GM20431 (cell line): Measurements from ENCODE around the gene TANGO6.
"Not testable (repeated sequence)": the region's sequence is repeated elsewhere in the genome, so short reads cannot be mapped to it uniquely, and the experiment has no call there.

Experiments
- in situ Hi-C: fragments of 300-500 bp; cut with MseI, MboI; formaldehyde crosslinking; loops from one replicate; pipeline ENCODE4 v1.15.0; 2020; ENCODE audit warnings: low sequenced_read_pairs; ENCODE audit not compliant: unreplicated experiment

Gene TANGO6

GRCh38 chr16:69037373-69038160 lies 194.2 kb downstream of the TANGO6 start:
- in situ Hi-C loops: no loop called here

DNA sequence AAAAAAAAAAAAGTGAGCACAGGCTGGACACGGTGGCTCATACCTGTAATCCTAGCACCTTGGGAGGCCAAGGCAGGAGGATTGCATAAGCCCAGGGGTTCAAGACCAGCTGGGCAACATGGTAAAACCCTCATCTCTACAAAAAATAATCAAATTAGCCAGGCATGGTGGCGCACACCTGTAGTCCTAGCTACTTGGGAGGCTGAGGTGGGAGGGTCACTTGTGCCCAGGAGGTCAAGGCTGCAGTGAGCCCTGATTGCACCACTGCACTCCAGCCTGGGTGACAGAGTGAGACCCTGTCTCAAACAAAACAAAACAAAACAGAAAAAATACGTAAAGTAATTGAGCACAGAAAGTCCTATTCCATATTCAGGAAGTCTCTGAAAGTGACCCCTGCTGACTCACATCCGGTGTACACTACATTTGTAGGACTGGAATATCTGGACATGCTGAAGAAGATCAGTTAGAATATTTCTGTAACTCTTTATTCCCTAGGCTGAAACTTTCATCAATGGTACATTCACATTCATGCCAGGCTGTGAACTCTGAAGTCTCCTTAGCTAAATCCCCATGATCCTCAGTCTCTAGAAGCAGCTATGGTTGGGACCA lies 196.1 kb downstream of the TANGO6 start:
- in situ Hi-C loops: no loop called here

- in situ Hi-C loops: no loop called here
Measured at GRCh38 chr16:69040144-69040909, 197.0 kb downstream of the TANGO6 start.

DNA sequence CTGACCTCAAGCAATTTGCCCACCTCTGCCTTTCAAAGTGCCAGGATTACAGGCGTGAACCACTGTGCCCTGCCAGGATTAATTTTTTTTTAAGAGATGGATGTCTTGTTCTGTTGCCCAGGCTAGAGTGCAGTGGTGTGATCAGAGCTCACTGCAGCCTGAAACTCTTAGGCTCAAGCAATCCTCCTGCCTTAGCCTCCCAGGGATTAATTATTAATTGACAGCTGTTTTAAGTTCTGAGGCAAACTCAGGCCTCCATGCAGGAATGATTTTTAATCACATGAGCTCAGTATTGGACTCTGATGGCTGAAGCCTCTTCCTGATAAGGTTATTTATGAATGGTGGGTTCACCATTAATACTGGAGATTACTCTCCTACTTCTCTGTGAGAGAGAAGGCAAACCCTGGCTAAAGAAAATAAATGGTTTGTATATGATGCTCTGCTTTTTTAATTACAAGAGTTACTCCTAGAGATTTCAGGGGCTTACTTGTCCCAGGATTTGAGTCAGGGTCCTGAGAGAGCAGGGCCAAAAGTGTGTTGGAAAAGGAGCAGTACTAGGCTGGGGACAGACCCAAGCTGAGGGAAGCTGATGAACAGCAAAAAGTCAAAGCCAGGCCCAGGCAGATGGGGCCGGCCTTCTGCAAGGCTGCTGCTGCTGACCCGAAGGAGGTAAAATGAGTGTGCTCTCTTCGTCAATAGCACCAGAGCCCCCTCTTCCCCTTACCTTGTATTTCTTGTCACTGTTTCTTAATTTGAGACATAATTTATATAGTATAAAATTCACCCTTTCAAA lies 205.2 kb downstream of the TANGO6 start:
- in situ Hi-C loops: no loop called here

GRCh38 chr16:69049146-69049545 lies 205.8 kb downstream of the TANGO6 start:
- in situ Hi-C loops: no loop called here

DNA sequence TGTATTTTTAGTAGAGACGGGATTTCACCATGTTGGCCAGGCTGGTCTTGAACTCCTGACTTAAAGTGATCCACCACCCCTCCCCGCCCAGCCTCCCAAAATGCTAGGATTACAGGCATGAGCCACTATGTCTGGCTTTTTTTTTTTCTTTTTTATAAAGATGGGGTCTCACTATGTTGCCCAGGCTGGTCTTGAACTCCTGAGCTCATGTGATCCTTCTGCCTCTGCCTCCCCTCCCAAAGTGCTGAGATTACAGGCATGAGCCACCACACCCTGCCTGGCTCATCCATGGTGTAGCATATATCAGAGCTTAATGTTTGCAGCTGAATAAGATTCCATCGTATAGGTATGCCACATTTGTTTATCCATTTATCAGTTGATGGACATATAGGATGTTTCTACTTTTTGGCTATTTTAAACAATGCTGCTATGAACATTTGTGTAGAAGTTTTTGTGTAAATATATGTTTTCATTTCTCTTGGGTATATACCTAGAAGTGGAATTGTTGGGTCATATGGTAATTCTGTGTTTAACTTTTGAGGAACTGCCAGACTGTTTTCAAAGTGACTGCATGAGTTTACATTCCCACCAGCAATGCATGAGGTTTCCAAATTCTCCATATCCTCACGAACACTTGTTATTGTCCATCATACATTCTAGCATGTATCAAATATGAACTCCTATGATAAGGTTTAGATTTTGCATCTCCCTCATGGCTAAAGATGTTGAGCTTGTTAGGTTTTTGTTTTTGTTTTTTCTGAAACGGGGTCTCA lies 206.5 kb downstream of the TANGO6 start:
- in situ Hi-C loops: no loop called here

- in situ Hi-C loops: not testable (repeated sequence)
Measured at GRCh38 chr16:69051517-69051830, 208.1 kb downstream of the TANGO6 start.

- in situ Hi-C loops: no loop called here
Measured at GRCh38 chr16:69055008-69055407, 211.7 kb downstream of the TANGO6 start.

DNA sequence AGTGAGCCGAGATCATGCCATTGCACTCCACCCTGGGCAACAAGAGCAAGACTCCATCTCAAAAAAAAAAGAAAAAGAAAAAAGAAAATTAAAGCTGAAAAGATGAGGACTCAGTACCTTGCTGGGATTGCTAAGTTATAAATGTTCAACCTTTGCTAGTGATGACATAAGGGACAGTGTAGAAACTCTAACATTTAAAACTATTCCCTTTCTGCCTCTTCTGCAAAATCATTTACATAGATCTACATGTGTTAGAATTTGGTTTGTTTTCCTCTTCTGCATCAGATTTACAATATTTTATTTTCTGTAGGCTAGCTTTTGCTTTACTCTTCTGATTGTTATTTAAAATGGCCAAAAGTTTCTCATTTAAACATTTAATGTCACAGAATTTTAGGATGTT lies 212.6 kb downstream of the TANGO6 start:
- in situ Hi-C loops: no loop called here

- in situ Hi-C loops: no loop called here
Measured at GRCh38 chr16:69056421-69056820, 213.1 kb downstream of the TANGO6 start.

- in situ Hi-C loops: no loop called here
Measured at GRCh38 chr16:69057400-69058378, 214.4 kb downstream of the TANGO6 start.

DNA sequence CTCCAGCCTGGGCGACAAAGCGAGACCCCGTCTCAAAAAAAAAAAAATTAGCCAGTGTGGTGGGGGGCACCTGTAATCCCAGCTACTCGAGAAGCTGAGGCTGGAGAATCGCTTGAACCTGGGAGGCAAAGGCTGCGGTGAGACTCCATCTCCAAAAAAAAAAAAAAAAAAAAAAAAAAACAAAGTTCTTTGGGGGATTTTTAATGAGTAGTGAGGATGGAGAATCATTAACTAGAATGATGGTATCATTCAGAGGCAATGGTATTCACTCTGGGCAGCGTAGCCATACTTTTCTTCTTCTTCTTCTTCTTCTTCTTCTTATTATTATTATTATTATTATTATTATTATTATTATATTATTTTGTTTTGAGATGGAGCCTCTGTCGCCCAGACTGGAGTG lies 220.2 kb downstream of the TANGO6 start:
- in situ Hi-C loops: not testable (repeated sequence)

DNA sequence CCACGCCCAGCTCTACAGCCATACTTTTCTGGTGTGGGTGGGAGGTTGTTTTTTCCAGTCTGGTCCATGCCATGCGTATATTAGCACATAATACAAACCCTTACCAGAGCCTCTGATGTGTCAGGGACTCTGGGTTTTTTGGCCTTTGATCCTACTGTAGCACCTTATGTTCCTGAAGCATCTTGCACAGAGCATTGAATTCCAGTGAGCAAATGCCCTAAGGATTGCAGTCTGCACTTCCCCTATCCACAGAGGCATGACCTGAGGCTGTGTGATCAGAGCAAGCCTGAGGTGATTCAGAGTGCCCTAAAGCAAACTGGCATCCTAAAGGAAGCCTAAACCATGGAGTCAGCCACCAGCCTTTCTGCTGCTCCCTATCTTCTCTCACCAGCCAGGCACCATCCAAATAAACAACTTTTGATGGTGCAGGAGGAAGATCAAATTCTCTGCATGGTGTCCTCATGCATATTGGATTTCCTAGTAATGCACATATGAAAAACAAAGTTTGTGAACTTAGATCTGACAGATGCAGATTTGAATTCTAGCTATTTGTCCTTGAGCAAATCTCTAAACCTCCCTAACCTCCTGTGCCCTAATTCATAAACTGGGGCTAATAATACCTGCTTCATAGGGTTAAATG lies 220.9 kb downstream of the TANGO6 start:
- in situ Hi-C loops: no loop called here

GRCh38 chr16:69064764-69065313 lies 221.5 kb downstream of the TANGO6 start:
- in situ Hi-C loops: no loop called here

- in situ Hi-C loops: no loop called here
Measured at GRCh38 chr16:69069504-69069903, 226.2 kb downstream of the TANGO6 start.

- in situ Hi-C loops: no loop called here
Measured at GRCh38 chr16:69071036-69071435, 227.7 kb downstream of the TANGO6 start.

DNA sequence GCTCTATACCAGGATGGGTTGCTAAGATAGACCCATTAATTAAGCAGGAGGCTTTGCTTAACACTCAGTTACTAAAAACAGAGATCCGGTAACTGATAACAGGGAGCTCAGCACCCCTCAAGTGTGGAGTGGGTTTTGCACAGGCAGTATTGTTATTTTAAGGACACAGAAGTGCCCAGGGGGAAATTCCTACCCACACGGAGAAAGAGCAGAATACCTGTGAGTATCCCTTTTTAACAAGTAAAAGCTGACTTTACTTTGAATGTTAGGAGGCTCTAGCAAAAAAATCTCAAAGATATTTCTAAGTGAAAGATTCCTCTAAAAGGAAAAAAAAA lies 229.3 kb downstream of the TANGO6 start:
- in situ Hi-C loops: no loop called here

GRCh38 chr16:69073181-69073702 lies 229.9 kb downstream of the TANGO6 start:
- in situ Hi-C loops: no loop called here
